Ureter (tissue), 1 donor: ENCODE measurements around the gene LRCH4. TPM values are rescaled to one million over a fixed set of nuclear protein-coding genes. Genes with fewer than 3 reads are reported as not detected.

Source experiments
- DNase-seq: peaks from one replicate; pipeline ENCODE4 v3.0.0-alpha.2; 2020; ENCODE audit warnings: low spot score
- total RNA-seq: library from RNA; stranded (reverse); gene quantifications from one replicate; pipeline ENCODE4 v1.2.4, GENCODE V29; 2023
- donor health status: DM: yes; HTN: yes; CAD: no.

Gene LRCH4
- 52.4 TPM for total RNA-seq

- peak; percentile 72 for DNase-seq
Observed at GRCh38 chr7:100585511-100586265, at the start of gene LRCH4. Gene LRCH4 (minus strand): TSS chr7:100586129. CDS start chr7:100586100, 29 bp downstream.

GRCh38 chr7:100632951-100633717, 47.2 kb upstream of the LRCH4 start:
- DNase-seq = no peak

- no peak for DNase-seq
Observed at GRCh38 chr7:100630066-100630465, 44.1 kb upstream of the LRCH4 start.

DNA sequence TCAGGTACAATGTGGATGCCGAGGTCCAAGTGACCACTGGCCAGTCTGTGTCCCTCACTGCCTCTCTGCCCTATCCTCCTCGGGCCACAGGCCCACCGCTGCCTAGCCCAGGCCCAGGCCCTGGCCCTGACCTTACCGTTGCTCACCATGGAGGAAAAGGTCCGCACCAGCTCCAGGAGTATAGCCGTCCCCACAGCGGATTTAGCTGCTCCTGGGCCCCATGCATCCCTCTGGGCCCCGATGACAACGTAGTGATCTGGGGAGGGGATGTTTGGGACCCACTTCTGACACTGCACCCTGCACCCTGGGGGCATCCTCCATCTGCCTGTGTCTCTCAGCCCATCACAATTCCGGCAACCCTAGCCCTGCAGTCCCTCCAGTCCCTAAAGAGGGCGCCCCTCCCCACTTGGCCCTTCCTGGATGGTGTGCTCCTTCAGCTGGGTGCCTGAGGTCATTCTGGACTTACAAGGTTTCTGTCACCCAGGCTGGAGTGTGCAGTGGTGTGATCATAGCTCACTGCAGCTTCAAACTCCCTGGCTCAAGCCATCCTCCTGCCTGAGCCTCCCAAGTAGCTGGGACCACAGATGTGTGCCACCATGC, 43.3 kb upstream of the LRCH4 start:
- no peak for DNase-seq

DNA sequence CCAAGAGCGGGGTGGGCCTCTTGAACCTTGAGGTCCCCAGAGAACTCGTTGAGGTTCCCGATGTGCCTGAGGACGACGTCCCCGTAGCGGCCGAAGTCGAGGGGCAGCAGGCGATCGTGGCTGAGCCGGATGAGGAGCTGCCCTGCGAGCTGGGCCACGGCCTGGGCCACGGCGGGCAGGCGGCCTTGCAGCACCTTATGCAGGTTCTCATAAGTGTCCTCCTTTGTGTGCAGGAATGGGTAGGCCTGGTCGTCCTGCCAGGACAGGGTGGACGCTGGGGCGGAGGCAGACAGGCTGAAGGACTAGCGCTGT, 41.3 kb upstream of the LRCH4 start:
- no peak for DNase-seq

GRCh38 chr7:100626530-100627237, 40.8 kb upstream of the LRCH4 start:
- peak; percentile 83 for DNase-seq

- DNase-seq = no peak
Observed at GRCh38 chr7:100626055-100626454, 40.1 kb upstream of the LRCH4 start.

GRCh38 chr7:100623951-100624824, 38.3 kb upstream of the LRCH4 start:
- DNase-seq = no peak

DNA sequence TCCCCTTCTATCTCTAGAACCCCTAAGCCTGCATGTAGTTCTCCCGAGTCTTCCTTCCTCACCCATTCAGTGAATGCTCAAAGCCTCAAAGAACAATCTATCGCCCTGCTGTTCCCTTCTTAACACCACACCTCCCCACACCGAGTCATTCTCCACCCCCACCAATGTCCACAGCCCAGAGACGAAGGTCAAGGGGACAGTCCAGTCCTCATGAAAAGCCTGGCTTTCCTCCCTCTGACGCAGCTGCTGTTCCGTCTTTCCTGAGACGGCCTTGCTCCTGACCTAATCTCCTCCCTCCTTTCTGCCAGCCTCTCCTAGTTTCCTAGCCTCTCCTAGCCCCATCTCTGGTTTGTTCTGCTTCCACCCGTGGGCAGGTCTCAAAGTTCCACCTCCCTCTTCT, 35.6 kb upstream of the LRCH4 start:
- DNase-seq = no peak

GRCh38 chr7:100620804-100621203, 34.9 kb upstream of the LRCH4 start:
- no peak for DNase-seq

- DNase-seq = no peak
Observed at GRCh38 chr7:100620239-100620638, 34.3 kb upstream of the LRCH4 start.

DNA sequence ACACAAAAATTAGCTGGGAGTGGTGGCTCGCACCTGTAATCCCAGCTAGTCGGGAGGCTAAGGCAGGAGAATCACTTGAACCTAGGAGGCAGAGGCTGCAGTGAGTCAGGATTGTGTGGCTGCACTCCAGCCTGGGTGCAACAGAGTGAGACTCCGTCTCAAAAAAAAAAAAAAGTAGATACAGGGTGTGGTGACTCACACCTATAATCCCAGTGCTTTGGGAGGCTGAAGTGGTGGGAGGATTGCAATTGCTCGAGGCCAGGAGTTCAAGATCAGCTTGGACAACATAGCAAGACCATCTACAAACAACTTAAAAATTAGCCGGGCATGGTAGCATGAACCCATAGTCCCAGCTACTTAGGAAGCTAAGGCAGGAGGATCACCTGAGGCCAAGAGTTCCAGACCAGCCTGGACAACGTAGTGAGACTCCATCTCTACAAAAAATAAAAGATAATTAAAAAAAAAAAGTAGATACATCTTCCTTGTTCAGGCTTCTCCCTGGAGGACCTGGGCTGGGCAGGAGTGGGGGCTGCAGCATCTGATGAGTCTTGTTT, 28.5 kb upstream of the LRCH4 start:
- DNase-seq = no peak

DNA sequence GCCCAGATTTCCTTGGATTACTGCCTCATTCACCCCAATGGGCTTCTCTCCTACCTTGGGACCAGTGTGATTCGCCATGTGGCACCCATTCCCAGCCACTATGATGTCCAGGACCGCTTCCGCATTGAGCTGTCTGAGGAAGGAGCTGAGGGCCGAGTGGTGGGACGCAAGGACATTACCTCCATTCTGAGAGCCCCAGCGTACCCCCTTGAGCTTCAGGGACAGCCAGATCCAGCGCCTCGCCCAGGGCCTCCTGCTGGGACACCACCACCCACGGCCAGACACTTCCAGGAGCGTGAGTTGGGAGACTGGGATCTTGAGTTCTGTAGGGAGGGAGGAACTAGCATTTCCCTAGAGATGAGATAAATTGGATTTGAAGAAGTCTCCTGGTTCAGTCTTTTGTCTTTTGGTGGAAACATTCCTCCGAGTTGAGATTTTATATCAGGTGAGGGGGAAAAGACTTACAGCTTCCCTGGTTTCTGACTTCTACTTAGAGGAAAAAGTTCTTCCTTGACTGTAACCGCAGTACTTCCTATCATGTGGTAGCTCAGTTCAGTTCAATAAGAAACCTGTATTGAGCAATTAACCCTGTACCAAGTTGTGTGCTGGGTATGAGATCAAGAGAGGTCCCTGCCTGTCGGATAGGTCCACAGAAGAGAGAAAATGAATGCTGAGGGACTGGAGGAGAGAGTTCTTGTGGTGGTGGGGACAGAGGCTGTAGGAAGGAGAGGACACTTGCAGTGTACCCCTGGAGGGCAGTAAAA, 27.7 kb upstream of the LRCH4 start:
- DNase-seq = no peak

GRCh38 chr7:100612730-100613390, 26.9 kb upstream of the LRCH4 start:
- DNase-seq = peak; percentile 60

DNA sequence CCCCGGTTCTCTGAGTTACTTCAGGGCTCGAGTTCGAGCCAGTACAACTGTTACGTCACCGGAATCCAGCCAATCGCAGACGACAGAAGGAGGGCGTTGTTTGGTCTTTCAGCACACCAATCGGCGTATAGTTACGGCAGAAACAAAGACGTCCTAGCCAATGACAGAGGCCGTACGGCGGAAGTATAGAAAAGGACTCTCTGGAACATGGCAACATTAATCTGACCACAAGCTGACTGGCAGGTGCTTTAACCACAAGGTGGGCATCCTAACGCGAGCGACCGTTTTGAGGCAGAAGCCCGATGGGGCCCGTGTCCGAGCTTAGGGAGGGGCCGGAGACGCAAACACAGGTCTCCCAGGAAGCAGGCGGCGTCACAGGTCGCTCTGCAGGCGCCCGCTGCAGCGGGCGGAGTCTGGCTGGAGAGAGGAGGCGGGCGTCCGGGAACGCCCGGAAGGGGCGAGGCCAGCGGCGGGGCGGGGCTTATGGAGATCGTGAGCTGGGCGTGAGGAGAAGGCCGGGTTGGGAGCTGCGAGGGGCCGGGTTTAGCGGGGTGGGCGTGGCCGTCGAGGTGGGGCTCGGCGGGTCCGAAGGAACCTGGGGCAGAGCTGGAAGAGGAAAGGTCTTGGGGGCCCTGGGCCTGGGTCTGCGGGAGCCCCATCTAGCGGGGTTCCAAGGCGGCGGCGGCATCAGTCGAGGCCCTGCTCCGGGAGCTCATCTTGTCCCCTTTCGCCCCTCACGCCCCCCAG, 26.2 kb upstream of the LRCH4 start, which contains the start of gene MOSPD3:
TSS of gene MOSPD3 (plus strand) at position 558 of the 747 bp plus-strand sequence. CDS start 252 bp downstream, outside the sequence.
- DNase-seq = peak; percentile 99

DNA sequence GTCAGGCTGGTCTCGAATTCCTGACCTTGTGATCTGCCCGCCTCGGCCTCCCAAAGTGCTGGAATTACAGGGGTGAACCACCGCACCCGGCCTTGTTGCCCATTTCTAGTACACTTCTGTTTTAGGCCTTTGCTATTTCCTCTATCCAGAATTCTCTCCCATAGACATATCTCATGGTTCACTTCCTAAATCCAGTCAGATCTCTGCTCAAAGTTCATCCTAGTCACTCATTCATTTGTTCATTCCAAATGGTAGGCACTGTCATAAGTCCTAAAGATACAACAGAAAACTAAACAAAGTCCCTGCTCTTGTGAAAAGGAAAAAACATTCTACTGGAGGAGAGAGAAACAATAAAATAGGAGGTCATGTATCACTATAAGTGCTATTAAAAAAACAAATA, 24.0 kb upstream of the LRCH4 start:
- DNase-seq = no peak

DNA sequence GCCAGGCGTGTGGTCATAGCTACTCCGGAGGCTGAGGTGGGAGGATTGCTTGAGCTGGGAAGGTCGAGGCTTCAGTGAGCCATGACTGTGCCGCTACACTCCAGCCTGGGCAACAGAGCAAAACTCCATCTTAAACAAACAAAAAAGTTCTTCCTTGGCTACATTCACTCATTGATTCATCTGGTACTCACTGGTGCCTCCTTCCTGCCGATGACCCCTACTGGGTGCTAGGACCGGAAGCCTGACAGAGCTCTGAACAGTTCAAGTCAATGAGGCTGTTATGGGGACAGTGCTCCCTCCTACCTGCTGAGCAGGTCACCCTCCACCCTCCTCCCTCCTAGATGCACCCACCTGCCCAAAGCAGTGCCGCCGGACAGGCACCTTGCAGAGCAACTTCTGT, 21.2 kb upstream of the LRCH4 start:
- no peak for DNase-seq

DNA sequence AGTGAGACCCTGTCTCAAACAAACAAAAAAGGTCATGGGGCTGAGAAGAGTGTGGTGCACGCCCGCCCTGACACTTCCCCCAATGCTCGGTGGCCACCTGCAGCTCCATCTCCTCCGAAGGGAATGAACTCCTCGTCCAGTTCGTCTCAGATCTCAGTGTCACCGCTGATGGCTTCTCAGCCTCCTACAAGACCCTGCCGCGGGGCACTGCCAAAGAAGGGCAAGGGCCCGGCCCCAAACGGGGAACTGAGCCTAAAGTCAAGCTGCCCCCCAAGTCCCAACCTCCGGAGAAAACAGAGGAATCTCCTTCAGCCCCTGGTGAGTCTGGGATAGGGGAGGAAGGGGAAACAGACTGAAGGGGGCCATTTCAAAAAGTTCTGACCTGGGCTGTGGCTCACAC, 20.4 kb upstream of the LRCH4 start:
- DNase-seq = no peak
